ENCODE measurements around the gene SMIM31.

Gene SMIM31

GRCh38 chr4:164765833-164766232, 11.9 kb downstream of the SMIM31 start:
- Mint-ChIP-seq H3K9me3 (no peaks in the 10 kb centered on the region), H3K36me3 (no peaks in the 10 kb centered on the region), H3K4me3 (no peak overlapping the region), H3K27ac (no peak overlapping the region), H3K4me1 (no peaks in the 10 kb centered on the region), H3K27me3 (peaks cover 9% of the 10 kb centered on the region)
- DNase-seq (ENCODE audit: low spot score in 2 of 2) (no peak), ATAC-seq (ENCODE audit: low read depth) (no peak)

DNA sequence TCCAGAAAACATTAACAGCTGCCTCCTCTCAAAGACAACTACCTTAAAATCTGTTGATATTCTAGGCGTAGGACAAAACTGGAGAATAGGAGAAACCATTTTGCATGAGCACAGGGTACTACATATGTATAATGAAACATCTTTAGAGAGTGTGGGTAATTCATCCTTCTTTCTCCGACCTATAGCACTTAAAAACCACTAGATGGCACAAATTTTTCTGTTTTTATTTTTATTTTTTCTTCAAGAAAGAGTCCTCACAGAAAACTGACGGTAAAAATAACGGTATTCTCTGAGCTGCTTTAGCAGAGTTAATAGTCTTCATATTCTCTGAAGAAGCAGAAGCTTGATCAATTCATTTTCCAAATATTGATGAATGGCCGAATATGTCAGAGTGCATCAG, 14.6 kb downstream of the SMIM31 start:
- no peaks in the 10 kb centered on the region for H3K4me1 Mint-ChIP-seq
- no peak overlapping the region for H3K4me3 Mint-ChIP-seq
- H3K27me3 Mint-ChIP-seq: peaks cover 9% of the 10 kb centered on the region
- H3K27ac Mint-ChIP-seq: no peak overlapping the region
- H3K36me3 Mint-ChIP-seq: no peaks in the 10 kb centered on the region
- ATAC-seq (ENCODE audit: low read depth) (no peak), DNase-seq (ENCODE audit: low spot score in 2 of 2) (no peak)
- H3K9me3 Mint-ChIP-seq: no peaks in the 10 kb centered on the region

GRCh38 chr4:164770010-164770724, 16.2 kb downstream of the SMIM31 start:
- Mint-ChIP-seq H3K4me3 (no peak overlapping the region), H3K4me1 (no peaks in the 10 kb centered on the region), H3K27ac (no peak overlapping the region), H3K9me3 (no peaks in the 10 kb centered on the region), H3K36me3 (no peaks in the 10 kb centered on the region), H3K27me3 (peaks cover 7% of the 10 kb centered on the region)
- DNase-seq (ENCODE audit: low spot score in 2 of 2): no peak
- no peak for ATAC-seq (ENCODE audit: low read depth)

DNA sequence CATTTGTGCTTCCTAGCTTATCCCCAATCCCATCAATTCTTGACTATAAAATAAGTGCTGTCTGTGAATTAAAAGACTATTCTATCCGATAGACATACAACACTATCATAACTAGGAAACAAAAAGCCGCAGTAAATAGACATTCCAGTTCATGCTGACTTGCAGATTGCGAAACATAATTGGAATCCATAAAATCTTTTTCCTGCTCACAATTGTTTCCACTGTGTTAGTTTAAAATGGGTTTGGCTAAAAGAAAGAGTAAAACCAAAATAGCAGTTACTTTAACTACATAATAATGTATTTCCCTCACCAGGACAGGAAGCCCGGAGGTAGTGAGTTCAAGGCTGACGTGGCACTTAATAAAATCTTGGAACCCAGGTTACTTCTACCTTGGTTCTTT, 17.2 kb downstream of the SMIM31 start:
- H3K4me3 Mint-ChIP-seq: no peak overlapping the region
- H3K4me1 Mint-ChIP-seq: no peaks in the 10 kb centered on the region
- no peaks in the 10 kb centered on the region for H3K9me3 Mint-ChIP-seq
- DNase-seq (ENCODE audit: low spot score in 2 of 2) (no peak), ATAC-seq (ENCODE audit: low read depth) (no peak)
- H3K36me3 Mint-ChIP-seq: no peaks in the 10 kb centered on the region
- peaks cover 4% of the 10 kb centered on the region for H3K27me3 Mint-ChIP-seq
- H3K27ac Mint-ChIP-seq: no peak overlapping the region

DNA sequence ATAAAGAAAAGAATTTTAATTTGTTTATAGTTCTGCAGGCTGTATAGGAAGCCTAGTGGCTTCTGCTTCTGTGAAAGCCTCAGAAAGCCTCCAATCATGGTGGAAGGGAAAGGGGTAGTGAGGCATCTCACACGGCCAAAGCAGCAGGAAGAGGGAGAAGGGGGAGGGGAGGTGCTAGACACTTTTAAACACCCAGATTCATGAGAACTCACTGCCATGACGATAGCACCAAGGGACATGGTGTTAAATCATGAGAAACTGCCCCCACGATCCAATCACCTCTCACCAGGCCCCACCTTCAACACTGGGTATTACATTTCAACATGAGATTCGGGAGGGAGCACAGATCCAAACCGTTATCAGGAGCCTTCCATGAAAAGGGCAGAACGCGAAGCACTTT, 18.1 kb downstream of the SMIM31 start:
- no peaks in the 10 kb centered on the region for H3K9me3 Mint-ChIP-seq
- no peak overlapping the region for H3K27ac Mint-ChIP-seq
- ATAC-seq (ENCODE audit: low read depth) (no peak), DNase-seq (ENCODE audit: low spot score in 2 of 2) (no peak)
- H3K36me3 Mint-ChIP-seq: no peaks in the 10 kb centered on the region
- H3K4me1 Mint-ChIP-seq: no peaks in the 10 kb centered on the region
- H3K27me3 Mint-ChIP-seq: peaks cover 2% of the 10 kb centered on the region
- H3K4me3 Mint-ChIP-seq: no peak overlapping the region

DNA sequence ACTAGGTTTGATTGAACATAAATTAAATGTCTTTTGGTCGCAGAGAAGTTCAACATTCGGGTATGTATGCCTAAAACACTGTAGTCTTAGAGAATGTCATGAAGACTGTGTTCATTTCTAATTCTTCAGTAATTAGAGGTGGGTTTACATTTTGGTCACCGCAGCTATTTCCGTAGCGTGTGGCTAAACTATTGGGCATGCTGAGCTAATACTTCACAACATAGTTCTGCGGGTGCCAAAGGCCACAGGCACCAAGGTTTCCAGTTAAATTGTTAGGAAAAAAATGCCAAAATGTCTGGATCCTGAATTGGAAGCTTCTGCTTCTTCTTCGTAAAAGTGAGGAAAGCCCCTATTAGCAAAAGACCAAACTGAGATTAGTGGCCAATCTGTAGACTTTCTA, 25.1 kb downstream of the SMIM31 start:
- ATAC-seq (ENCODE audit: low read depth) (no peak), DNase-seq (ENCODE audit: low spot score in 2 of 2) (no peak)
- Mint-ChIP-seq H3K36me3 (no peaks in the 10 kb centered on the region), H3K9me3 (no peaks in the 10 kb centered on the region), H3K27me3 (peaks cover 2% of the 10 kb centered on the region), H3K27ac (no peak overlapping the region), H3K4me1 (no peaks in the 10 kb centered on the region), H3K4me3 (no peak overlapping the region)

- no peak overlapping the region for H3K27ac Mint-ChIP-seq
- ATAC-seq (ENCODE audit: low read depth) (no peak), DNase-seq (ENCODE audit: low spot score in 2 of 2) (peak in 1 of 2 donors; percentile 11)
- H3K27me3 Mint-ChIP-seq: peaks cover 2% of the 10 kb centered on the region
- no peaks in the 10 kb centered on the region for H3K9me3 Mint-ChIP-seq
- no peaks in the 10 kb centered on the region for H3K36me3 Mint-ChIP-seq
- H3K4me3 Mint-ChIP-seq: no peak overlapping the region
- H3K4me1 Mint-ChIP-seq: no peaks in the 10 kb centered on the region
Observed at GRCh38 chr4:164779811-164780216, 25.9 kb downstream of the SMIM31 start.

DNA sequence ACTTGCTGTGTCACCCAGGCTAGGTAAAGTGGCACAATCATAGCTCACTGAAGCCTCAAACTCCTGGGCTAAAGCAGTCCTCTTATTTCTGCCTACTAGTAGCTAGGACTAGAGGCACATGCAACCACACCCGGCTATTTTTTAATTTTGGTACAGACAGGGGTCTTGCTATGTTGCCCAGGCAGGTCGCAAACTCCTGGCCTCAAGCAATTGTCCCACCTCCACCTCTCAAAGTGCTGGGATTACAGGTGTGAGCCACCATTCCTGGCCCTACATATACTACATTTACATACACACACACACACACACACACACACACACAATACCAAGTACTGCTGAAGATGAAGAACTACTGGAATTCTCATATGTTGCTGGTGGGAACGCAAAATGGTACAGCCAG, 26.9 kb downstream of the SMIM31 start:
- DNase-seq (ENCODE audit: low spot score in 2 of 2) (no peak), ATAC-seq (ENCODE audit: low read depth) (no peak)
- Mint-ChIP-seq H3K9me3 (no peaks in the 10 kb centered on the region), H3K27ac (no peak overlapping the region), H3K4me1 (no peaks in the 10 kb centered on the region), H3K27me3 (peaks cover 2% of the 10 kb centered on the region), H3K36me3 (no peaks in the 10 kb centered on the region), H3K4me3 (no peak overlapping the region)

DNA sequence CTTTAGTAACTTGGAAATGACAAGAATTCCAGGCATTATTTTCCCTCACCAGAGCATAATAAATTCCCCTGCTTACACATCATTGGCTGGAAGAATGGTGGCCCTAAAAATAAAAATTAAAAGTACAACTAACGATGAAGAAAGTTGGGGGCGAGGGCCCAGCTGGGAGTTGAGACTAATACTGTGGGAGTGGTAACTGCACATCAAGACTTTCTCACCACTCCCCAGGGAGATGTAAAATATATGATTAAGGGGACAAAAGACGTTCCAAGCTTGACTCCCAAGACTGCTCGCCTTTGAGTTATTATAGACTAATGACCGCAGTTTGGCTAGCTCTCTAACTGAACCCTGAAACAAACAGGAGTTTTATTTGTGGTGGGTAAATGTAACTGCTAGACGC, 30.0 kb downstream of the SMIM31 start:
- no peak overlapping the region for H3K27ac Mint-ChIP-seq
- no peaks in the 10 kb centered on the region for H3K9me3 Mint-ChIP-seq
- H3K36me3 Mint-ChIP-seq: no peaks in the 10 kb centered on the region
- ATAC-seq (ENCODE audit: low read depth): no peak
- no peaks in the 10 kb centered on the region for H3K4me1 Mint-ChIP-seq
- H3K4me3 Mint-ChIP-seq: no peak overlapping the region
- DNase-seq (ENCODE audit: low spot score in 2 of 2): no peak
- H3K27me3 Mint-ChIP-seq: no peaks in the 10 kb centered on the region

DNA sequence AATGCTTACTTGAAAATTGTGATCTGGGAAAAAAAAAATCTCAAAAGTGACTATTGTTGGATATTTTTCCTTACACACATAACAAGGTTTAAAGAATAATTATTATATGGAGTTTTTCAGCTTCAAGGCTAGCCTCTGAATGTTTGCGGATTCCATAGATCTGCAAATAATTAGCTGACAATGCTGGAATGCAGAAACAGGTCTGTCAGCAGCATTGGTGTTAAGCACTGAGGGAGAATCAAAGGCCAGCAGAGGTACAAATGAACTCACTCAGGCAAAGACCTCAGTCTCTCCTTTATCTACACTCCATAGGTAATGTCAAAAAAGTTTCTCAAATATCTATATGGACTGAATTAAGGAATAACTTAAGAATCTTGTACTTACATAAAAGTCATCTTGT, 35.1 kb downstream of the SMIM31 start:
- DNase-seq (ENCODE audit: low spot score in 2 of 2) (no peak), ATAC-seq (ENCODE audit: low read depth) (no peak)
- Mint-ChIP-seq H3K36me3 (no peaks in the 10 kb centered on the region), H3K4me3 (no peak overlapping the region), H3K9me3 (peaks cover 2% of the 10 kb centered on the region), H3K27ac (no peak overlapping the region), H3K4me1 (no peaks in the 10 kb centered on the region), H3K27me3 (peaks cover 2% of the 10 kb centered on the region)

- H3K9me3 Mint-ChIP-seq: peaks cover 2% of the 10 kb centered on the region
- H3K27ac Mint-ChIP-seq: no peak overlapping the region
- no peak for ATAC-seq (ENCODE audit: low read depth)
Observed at GRCh38 chr4:164790249-164790648, 36.3 kb downstream of the SMIM31 start.

GRCh38 chr4:164799410-164799809, 45.5 kb downstream of the SMIM31 start:
- Mint-ChIP-seq H3K9me3 (no peaks in the 10 kb centered on the region), H3K27me3 (peaks cover 3% of the 10 kb centered on the region), H3K27ac (no peak overlapping the region), H3K4me3 (no peak overlapping the region), H3K4me1 (no peaks in the 10 kb centered on the region), H3K36me3 (no peaks in the 10 kb centered on the region)
- DNase-seq (ENCODE audit: low spot score in 2 of 2) (no peak), ATAC-seq (ENCODE audit: low read depth) (no peak)

More at GRCh38 chr4:164790249-164790648, 36.3 kb downstream of the SMIM31 start:
- peaks cover 2% of the 10 kb centered on the region for H3K27me3 Mint-ChIP-seq
- H3K4me1 Mint-ChIP-seq: no peaks in the 10 kb centered on the region
- no peaks in the 10 kb centered on the region for H3K36me3 Mint-ChIP-seq
- DNase-seq (ENCODE audit: low spot score in 2 of 2): no peak
- no peak overlapping the region for H3K4me3 Mint-ChIP-seq

DNA sequence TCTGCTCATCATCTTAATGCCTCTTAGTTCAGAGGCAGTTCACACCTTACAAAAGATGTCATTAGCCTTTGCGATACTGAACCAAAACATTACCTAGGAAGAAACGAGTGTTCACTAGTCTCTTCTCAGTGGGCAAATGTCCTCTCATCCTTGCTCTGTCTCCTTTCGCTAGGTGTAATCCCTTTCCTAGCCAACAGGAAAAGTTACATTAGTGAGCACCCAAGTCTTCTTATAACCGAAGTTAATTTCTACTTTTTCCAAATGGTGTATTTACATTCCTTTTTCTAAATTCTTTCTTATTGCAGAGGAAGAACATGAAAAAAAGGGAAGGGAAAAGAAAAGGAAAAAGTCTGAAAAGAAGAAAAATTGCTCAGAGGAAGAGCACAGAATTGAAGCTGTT, 46.9 kb downstream of the SMIM31 start:
- H3K4me1 Mint-ChIP-seq: no peaks in the 10 kb centered on the region
- peaks cover 3% of the 10 kb centered on the region for H3K27me3 Mint-ChIP-seq
- no peaks in the 10 kb centered on the region for H3K36me3 Mint-ChIP-seq
- H3K4me3 Mint-ChIP-seq: no peak overlapping the region
- H3K27ac Mint-ChIP-seq: no peak overlapping the region
- ATAC-seq (ENCODE audit: low read depth) (no peak), DNase-seq (ENCODE audit: low spot score in 2 of 2) (no peak)
- no peaks in the 10 kb centered on the region for H3K9me3 Mint-ChIP-seq

DNA sequence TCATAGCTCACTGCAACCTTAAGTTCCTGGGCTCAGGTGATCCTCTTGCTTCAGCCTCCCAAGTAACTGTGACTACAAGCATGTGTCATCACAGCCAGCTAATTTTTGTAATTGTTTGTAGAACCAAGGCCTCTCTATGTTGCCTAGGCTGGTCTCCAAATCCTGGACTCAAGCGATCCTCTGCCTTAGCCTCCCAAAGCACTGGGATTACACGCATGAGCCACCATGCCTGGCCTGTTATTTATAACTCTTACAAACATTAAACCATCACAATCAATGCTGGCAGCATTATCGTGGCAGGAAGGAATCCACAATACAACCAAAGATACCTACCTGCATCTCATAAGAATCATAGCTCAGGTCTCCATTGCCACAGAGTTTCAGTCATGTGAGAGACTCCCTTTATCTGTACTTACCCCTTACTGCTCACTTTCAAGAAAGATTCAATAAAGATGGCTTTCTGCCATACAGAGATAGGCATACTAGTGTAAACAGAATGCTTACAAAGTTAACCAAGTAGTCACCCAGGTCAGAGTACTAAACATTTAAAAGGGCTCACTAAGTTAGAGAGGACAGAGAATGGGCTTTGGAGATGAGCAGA, 48.5 kb downstream of the SMIM31 start:
- Mint-ChIP-seq H3K4me3 (no peak overlapping the region), H3K9me3 (no peaks in the 10 kb centered on the region)
- no peak for ATAC-seq (ENCODE audit: low read depth)

DNA sequence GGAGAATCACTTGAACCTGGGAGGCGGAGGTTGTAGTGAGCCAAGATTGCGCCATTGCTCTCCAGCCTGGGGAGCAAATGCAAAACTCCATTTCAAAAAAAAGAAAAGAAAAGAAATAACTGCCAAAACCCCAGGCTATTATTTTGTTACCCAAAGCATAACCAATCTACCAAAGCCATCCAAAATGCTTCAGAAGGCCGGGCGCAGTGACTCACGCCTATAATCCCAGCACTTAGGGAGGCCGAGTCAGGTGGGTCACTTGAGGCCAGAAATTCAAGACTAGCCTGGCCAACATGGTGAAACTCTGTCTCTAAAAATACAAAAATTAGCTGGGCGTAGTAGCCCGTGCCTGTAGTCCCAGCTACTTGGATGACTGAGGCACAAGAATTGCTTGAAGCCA, 49.8 kb downstream of the SMIM31 start:
- DNase-seq (ENCODE audit: low spot score in 2 of 2) (no peak), ATAC-seq (ENCODE audit: low read depth) (no peak)
- Mint-ChIP-seq H3K27ac (no peak overlapping the region), H3K4me1 (no peaks in the 10 kb centered on the region), H3K4me3 (no peak overlapping the region), H3K36me3 (no peaks in the 10 kb centered on the region), H3K9me3 (no peaks in the 10 kb centered on the region), H3K27me3 (peaks cover 3% of the 10 kb centered on the region)

More for the DNA sequence above, 48.5 kb downstream of the SMIM31 start:
- H3K27ac Mint-ChIP-seq: no peak overlapping the region
- no peaks in the 10 kb centered on the region for H3K36me3 Mint-ChIP-seq
- DNase-seq (ENCODE audit: low spot score in 2 of 2): no peak
- H3K27me3 Mint-ChIP-seq: peaks cover 3% of the 10 kb centered on the region
- no peaks in the 10 kb centered on the region for H3K4me1 Mint-ChIP-seq
